HepG2 (cell line): Measurements from ENCODE around the gene CCDC178. TPM values are rescaled to one million over a fixed set of nuclear protein-coding genes. Genes with fewer than 3 reads are reported as not detected.
"Not testable (repeated sequence)": the region's sequence is repeated elsewhere in the genome, so short reads cannot be mapped to it uniquely, and the experiment has no call there.

Source experiments
- ATAC-seq: fragments of 200-7000 bp; cut with Tn5 transposase; 3 replicates; pipeline ENCODE4 v1.9.1; 2020; ENCODE audit warnings: mild to moderate bottlenecking, moderate library complexity
- BruUV-seq: library from RNA; stranded (reverse); fragments of 400-500 nt; replicated peaks from 2 replicates; lab custom pipeline; 2021; lab: Mats Ljungman, UMichigan
- CTCF ChIA-PET: fragments of 300-600 bp; formaldehyde crosslinking; extraction: SDS; loops from one replicate; lab custom pipeline; 2021; ENCODE audit warnings: low total read pairs, inconsistent platforms, low intra/inter-chr PET ratio; lab: Yijun Ruan, JAX
- POLR2A ChIA-PET: fragments of 350-600 bp; sonication (Branson Sonifier 250); formaldehyde crosslinking; loops from one replicate; lab custom pipeline; 2020; ENCODE audit warnings: antibody characterized with exemption, inconsistent platforms; lab: Yijun Ruan, JAX
- DNase-seq: peaks from one replicate; pipeline ENCODE4 v3.0.0-alpha.2; 2015; ENCODE audit warnings: low spot score
- FAIRE-seq: peaks from 3 replicates; lab custom pipeline; 2011; peaks lifted over from hg19 to GRCh38; lab: Jason Lieb, UNC
- H2AFZ ChIP-seq: one replicate; pipeline ENCODE4 v1.6.1; 2011; ENCODE audit warnings: low read length, inconsistent platforms
- H3K27ac ChIP-seq: fragments of 300-600 bp; 3 replicates; pipeline ENCODE4 v1.8.0; 2011; ENCODE audit warnings: mixed run types, mild to moderate bottlenecking, mixed read lengths, low read length, inconsistent platforms; ENCODE audit not compliant: insufficient read depth; ENCODE audit errors: extremely low read length
- H3K27me3 ChIP-seq, 2 experiments: fragments of 200-600 bp in 1 of 2; 2 replicates in 1 of 2; 3 replicates in 1 of 2; pipeline versions ENCODE4 v1.6.0 to v1.8.0; 2011; ENCODE audit warnings: low read length in 2 of 2, mild to moderate bottlenecking in 2 of 2, moderate library complexity in 2 of 2, inconsistent platforms in 1 of 2; ENCODE audit not compliant: insufficient read depth in 2 of 2, control insufficient read depth in 1 of 2
- H3K36me3 ChIP-seq, 2 experiments: fragments of 200-600 bp in 1 of 2; replicated peaks in 1 of 2; 2 replicates in 1 of 2; 3 replicates in 1 of 2; pipeline versions ENCODE4 v1.5.1 to v1.8.0; 2011; ENCODE audit warnings: low read length in 2 of 2, inconsistent platforms in 1 of 2; ENCODE audit not compliant: insufficient read depth in 2 of 2, control insufficient read depth in 1 of 2
- H3K4me1 ChIP-seq: 2 replicates; pipeline ENCODE4 v1.5.1; 2012; ENCODE audit warnings: low read length, inconsistent platforms; ENCODE audit not compliant: insufficient read depth
- H3K4me2 ChIP-seq: 2 replicates; pipeline ENCODE4 v1.6.0; 2011; ENCODE audit warnings: low read depth, low read length, inconsistent platforms
- H3K4me3 ChIP-seq, 3 experiments: fragments of 200-600 bp in 1 of 3; sonication (generic), shearing (Covaris generic) in 1 of 3; replicated peaks in 1 of 3; 2 replicates each; pipeline ENCODE4 v1.5.1; 2011 to 2016; ENCODE audit warnings: low read length in 3 of 3, inconsistent platforms in 2 of 3, low read depth in 2 of 3, mild to moderate bottlenecking in 2 of 3, control low read depth in 1 of 3, mixed read lengths in 1 of 3; ENCODE audit not compliant: insufficient read depth in 1 of 3
- H3K79me2 ChIP-seq: one replicate; pipeline ENCODE4 v1.6.1; 2011; ENCODE audit warnings: low read length, inconsistent platforms; ENCODE audit not compliant: insufficient read depth
- H3K9ac ChIP-seq: 2 replicates; pipeline ENCODE4 v1.6.0; 2011; ENCODE audit warnings: mild to moderate bottlenecking, low read depth, low read length, inconsistent platforms; ENCODE audit not compliant: insufficient read depth
- H3K9me3 ChIP-seq: 2 replicates; pipeline ENCODE4 v1.5.1; 2012; ENCODE audit warnings: mild to moderate bottlenecking, low read length
- H4K20me1 ChIP-seq: 2 replicates; pipeline ENCODE4 v1.6.0; 2011; ENCODE audit warnings: inconsistent platforms, mild to moderate bottlenecking, low read length, moderate library complexity; ENCODE audit not compliant: insufficient read depth
- ASH2L ChIP-seq: fragments of 300-600, 200-600 bp; sonication (generic); IDR thresholded peaks from 2 replicates; pipeline ENCODE4 v1.7.0; 2017; ENCODE audit warnings: low read depth, mild to moderate bottlenecking, moderate library complexity, mixed read lengths, low read length; ENCODE audit not compliant: insufficient read length
- CENPT ChIP-seq: sonication (generic); formaldehyde crosslinking; IDR thresholded peaks from 2 replicates; pipeline ENCODE4 v1.8.0; 2022; ENCODE audit warnings: low read depth, mild to moderate bottlenecking, moderate library complexity, missing genetic modification reagents
- GLI4 ChIP-seq: sonication (generic); formaldehyde crosslinking; IDR thresholded peaks from 2 replicates; pipeline ENCODE4 v1.5.1; 2020; ENCODE audit warnings: missing genetic modification reagents, mild to moderate bottlenecking, moderate library complexity, borderline replicate concordance
- ONECUT2 ChIP-seq: sonication (generic); formaldehyde crosslinking; IDR thresholded peaks from 2 replicates; pipeline ENCODE4 v1.4.0; 2020; ENCODE audit warnings: missing genetic modification reagents
- POLR2AphosphoS5 ChIP-seq: IDR thresholded peaks from 2 replicates; pipeline ENCODE4 v1.6.1; 2012; ENCODE audit warnings: low read depth, low read length
- PRDM4 ChIP-seq: sonication (generic); formaldehyde crosslinking; IDR thresholded peaks from 2 replicates; pipeline ENCODE4 v1.9.0; 2021; ENCODE audit warnings: missing genetic modification reagents, borderline replicate concordance
- REPIN1 ChIP-seq: sonication (generic); formaldehyde crosslinking; IDR thresholded peaks from 2 replicates; pipeline ENCODE4 v1.8.0; 2022; ENCODE audit warnings: missing genetic modification reagents, low read depth, mild to moderate bottlenecking, borderline replicate concordance
- SP140L ChIP-seq: sonication (generic); formaldehyde crosslinking; IDR thresholded peaks from 2 replicates; pipeline ENCODE4 v1.4.0; 2020; ENCODE audit warnings: missing genetic modification reagents, borderline replicate concordance
- SYNCRIP ChIP-seq: fragments of 200-400 bp; formaldehyde crosslinking; IDR thresholded peaks from 2 replicates; pipeline ENCODE4 v1.6.1; 2018; ENCODE audit warnings: mild to moderate bottlenecking, low read depth, low read length; ENCODE audit not compliant: insufficient read depth
- TFDP2 ChIP-seq: sonication (generic); formaldehyde crosslinking; IDR thresholded peaks from 2 replicates; pipeline ENCODE4 v1.4.0; 2020; ENCODE audit warnings: missing genetic modification reagents
- THAP8 ChIP-seq: sonication (generic); formaldehyde crosslinking; IDR thresholded peaks from 2 replicates; pipeline ENCODE4 v1.5.1; 2020; ENCODE audit warnings: missing genetic modification reagents, mild to moderate bottlenecking, borderline replicate concordance
- ZMYM2 ChIP-seq: sonication (generic); formaldehyde crosslinking; IDR thresholded peaks from 2 replicates; pipeline ENCODE4 v1.8.0; 2022; ENCODE audit warnings: mild to moderate bottlenecking, missing genetic modification reagents
- ZNF530 ChIP-seq: sonication (generic); formaldehyde crosslinking; IDR thresholded peaks from 2 replicates; pipeline ENCODE4 v1.5.0; 2020; ENCODE audit warnings: low read depth, mild to moderate bottlenecking, missing genetic modification reagents
- ZNF598 ChIP-seq: sonication (generic); formaldehyde crosslinking; IDR thresholded peaks from 2 replicates; pipeline ENCODE4 v1.5.1; 2020; ENCODE audit warnings: mild to moderate bottlenecking, missing genetic modification reagents, borderline replicate concordance
- ZNF652 ChIP-seq: IDR thresholded peaks from 2 replicates; pipeline ENCODE4 v1.6.1; 2016; ENCODE audit warnings: low read depth, borderline replicate concordance
- ZSCAN25 ChIP-seq: sonication (generic); formaldehyde crosslinking; IDR thresholded peaks from 2 replicates; pipeline ENCODE4 v1.8.0; 2022; ENCODE audit warnings: mild to moderate bottlenecking, missing genetic modification reagents
- WGBS: methylation state at CpG from one replicate; pipeline ENCODE4 v1.1.6; 2017; ENCODE audit warnings: low lambda C conversion rate; 5-methylcytosine and 5-hydroxymethylcytosine counted together
- in situ Hi-C: cut with HindIII; loops from 2 replicates; pipeline ENCODE4 v1.10.0; 2017; ENCODE audit warnings: low pct_unique_long_range_greater_than_20kb; ENCODE audit not compliant: extremely low pct_ligation_motif_present
- intact Hi-C: fragments of 100-400 bp; cut with micrococcal nuclease; formaldehyde crosslinking; loops from one replicate; pipeline ENCODE4 v1.10.0; 2022; ENCODE audit not compliant: unreplicated experiment
- polyA plus RNA-seq, 8 experiments: library from polyadenylated mRNA; depleted of rRNA in 3 of 8; stranded (reverse) in 7 of 8; unstranded in 1 of 8; fragments of >200 nt; fragmentation: Illumina TruSeq in 4 of 8; extraction: Trizol in 4 of 8; gene quantifications; 2 replicates each; pipeline versions ENCODE4 v1.2.1 to v1.2.3, GENCODE V29; 2011 to 2016; ENCODE audit warnings: low read depth in 4 of 8, missing spikeins in 1 of 8, mixed read lengths in 1 of 8; ENCODE audit not compliant: insufficient read depth in 1 of 8
- total RNA-seq, 5 experiments: library from RNA; depleted of rRNA; stranded (reverse); fragments of >200 nt; fragmentation: Illumina TruSeq; extraction: Trizol; gene quantifications; 2 replicates each; pipeline ENCODE4 v1.2.3, GENCODE V29; 2016; ENCODE audit warnings: low read depth in 1 of 5

CCDC178 gene
- total and polyA plus RNA-seq, 2 of the 13 experiments (the other 11 are each of a cell fraction or from before 2014, with no cell fraction given): not detected

GRCh38 chr18:33404244-33404873, 36.2 kb downstream of the CCDC178 start:
- BruUV-seq: no TSS peak
- TF ChIP-seq POLR2AphosphoS5: no peak
- TF ChIP-seq ONECUT2 (CRISPR knock-in tag): no peak
- TF ChIP-seq GLI4 (CRISPR knock-in tag): no peak
- TF ChIP-seq TFDP2 (CRISPR knock-in tag): no peak
- TF ChIP-seq ZNF652 (CRISPR knock-in tag): no peak
- no peak for TF ChIP-seq SYNCRIP
- no peak for TF ChIP-seq SP140L
- TF ChIP-seq CENPT: no peak
- TF ChIP-seq ASH2L: no peak
- TF ChIP-seq ZMYM2 (CRISPR knock-in tag): no peak
- TF ChIP-seq ZNF530 (CRISPR knock-in tag): no peak
- TF ChIP-seq THAP8: no peak
- no peak for TF ChIP-seq PRDM4 (CRISPR knock-in tag)
- no peak for TF ChIP-seq ZSCAN25
- no peak for TF ChIP-seq REPIN1 (CRISPR knock-in tag)
- TF ChIP-seq ZNF598 (CRISPR knock-in tag): no peak
- ChIA-PET POLR2A (no interaction called here), CTCF (no interaction called here)
- Histone ChIP-seq H3K27ac (no peak overlapping the region), H3K9ac (no peak overlapping the region), H4K20me1 (no peaks in the 10 kb centered on the region), H3K27me3 (no peaks in the 10 kb centered on the region), H2AFZ (no peak overlapping the region), H3K79me2 (no peaks in the 10 kb centered on the region), H3K36me3 (no peaks in the 10 kb centered on the region), H3K4me2 (no peak overlapping the region), H3K4me1 (no peaks in the 10 kb centered on the region), H3K4me3 (no peak overlapping the region), H3K9me3 (no peaks in the 10 kb centered on the region)
- ATAC-seq (no peak), DNase-seq (no peak), FAIRE-seq (no peak)
- in situ Hi-C loops (no loop called here), intact Hi-C loops (no loop called here)

- H3K4me1 ChIP-seq, in situ Hi-C loops, H3K79me2 ChIP-seq, H3K9ac ChIP-seq, H3K4me3 ChIP-seq, DNase-seq, H3K36me3 ChIP-seq, intact Hi-C loops, CTCF ChIA-PET, BruUV-seq, H2AFZ ChIP-seq, H4K20me1 ChIP-seq, FAIRE-seq, ATAC-seq, H3K4me2 ChIP-seq, H3K27me3 ChIP-seq, H3K9me3 ChIP-seq, H3K27ac ChIP-seq, POLR2A ChIA-PET: not testable (repeated sequence)
- 42% methylated on average over 8 of the region's 8 CpGs for WGBS
Measured at GRCh38 chr18:33398939-33399338, 41.6 kb downstream of the CCDC178 start.
